ENCODE measurements around the gene TBR1. TPM values are rescaled to one million over a fixed set of nuclear protein-coding genes. Genes with fewer than 3 reads are reported as not detected.

TBR1 gene
- total and polyA plus RNA-seq, 8 donors: not detected

DNA sequence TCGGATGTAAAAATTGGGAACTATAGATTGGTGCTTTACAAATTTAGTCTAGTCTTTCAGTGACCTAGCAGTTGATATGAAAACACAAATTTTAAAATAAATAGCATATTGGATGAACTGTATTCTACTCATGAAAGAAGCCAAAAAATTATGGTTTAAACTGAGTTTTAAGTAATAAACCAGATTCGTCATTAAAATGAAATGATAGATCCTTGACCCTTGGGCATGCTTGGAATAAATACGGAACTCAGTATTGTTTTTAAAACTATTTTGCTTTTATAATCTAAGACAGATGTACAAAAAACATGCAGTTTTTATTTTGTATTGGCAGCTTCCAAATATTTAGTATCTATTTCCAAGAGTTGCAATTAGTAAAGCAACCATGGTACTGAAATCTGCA is 34.6 kb upstream of the TBR1 start:
- 88 to 96% (median 93%) methylated on average over 3 of the region's 3 CpGs for WGBS, 5 donors
- H3K36me3 ChIP-seq: peaks cover 0 to 9% (median 4%) of the 10 kb centered on the region in 4 donors
- no peaks in the 10 kb centered on the region for H3K27me3 ChIP-seq
- no peaks in the 10 kb centered on the region for H3K4me1 ChIP-seq
- no peak for TF ChIP-seq POLR2AphosphoS5 (IDR thresholded peaks at IDR 0.05)
- TF ChIP-seq EP300 (IDR thresholded peaks at IDR 0.05): no peak
- no peak for TF ChIP-seq POLR2A (IDR thresholded peaks at IDR 0.05)
- TF ChIP-seq, protein P1, sequence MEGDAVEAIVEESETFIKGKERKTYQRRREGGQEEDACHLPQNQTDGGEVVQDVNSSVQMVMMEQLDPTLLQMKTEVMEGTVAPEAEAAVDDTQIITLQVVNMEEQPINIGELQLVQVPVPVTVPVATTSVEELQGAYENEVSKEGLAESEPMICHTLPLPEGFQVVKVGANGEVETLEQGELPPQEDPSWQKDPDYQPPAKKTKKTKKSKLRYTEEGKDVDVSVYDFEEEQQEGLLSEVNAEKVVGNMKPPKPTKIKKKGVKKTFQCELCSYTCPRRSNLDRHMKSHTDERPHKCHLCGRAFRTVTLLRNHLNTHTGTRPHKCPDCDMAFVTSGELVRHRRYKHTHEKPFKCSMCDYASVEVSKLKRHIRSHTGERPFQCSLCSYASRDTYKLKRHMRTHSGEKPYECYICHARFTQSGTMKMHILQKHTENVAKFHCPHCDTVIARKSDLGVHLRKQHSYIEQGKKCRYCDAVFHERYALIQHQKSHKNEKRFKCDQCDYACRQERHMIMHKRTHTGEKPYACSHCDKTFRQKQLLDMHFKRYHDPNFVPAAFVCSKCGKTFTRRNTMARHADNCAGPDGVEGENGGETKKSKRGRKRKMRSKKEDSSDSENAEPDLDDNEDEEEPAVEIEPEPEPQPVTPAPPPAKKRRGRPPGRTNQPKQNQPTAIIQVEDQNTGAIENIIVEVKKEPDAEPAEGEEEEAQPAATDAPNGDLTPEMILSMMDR (IDR thresholded peaks at IDR 0.05): no peak
- DNase-seq: no peak
- intact Hi-C loops (cut with DNase I; ENCODE audit: low total_unique reads): no loop called here
- H3K9me3 ChIP-seq: no peaks in the 10 kb centered on the region
- H3K4me3 ChIP-seq: no peak overlapping the region
- no peak overlapping the region for H3K27ac ChIP-seq

DNA sequence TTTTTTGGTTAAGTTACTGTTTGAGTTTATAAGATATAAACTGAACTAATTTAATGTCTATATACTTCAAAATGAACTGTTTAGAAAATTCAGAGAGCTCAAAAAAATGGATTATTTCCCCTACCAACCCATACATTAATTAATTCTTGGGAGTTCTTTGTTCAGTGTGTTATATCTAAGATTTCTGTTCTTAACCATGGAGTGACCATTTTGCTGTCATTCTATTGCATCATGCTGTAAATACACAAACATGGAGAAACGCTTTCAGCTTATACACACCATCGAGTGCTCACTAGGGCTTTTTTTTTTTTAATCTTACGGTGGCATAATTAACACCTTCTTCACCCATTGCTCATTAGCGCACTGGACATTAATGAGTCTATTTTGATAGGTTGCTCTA is 33.4 kb upstream of the TBR1 start:
- 90 to 97% (median 93%) methylated on average over 4 of the region's 4 CpGs for WGBS, 5 donors
- intact Hi-C loops (cut with DNase I; ENCODE audit: low total_unique reads): no loop called here

GRCh38 chr2:161384864-161385263 is 31.2 kb upstream of the TBR1 start:
- Histone ChIP-seq H3K9me3 (no peaks in the 10 kb centered on the region), H3K27ac (no peak overlapping the region), H3K27me3 (no peaks in the 10 kb centered on the region), H3K4me1 (no peaks in the 10 kb centered on the region), H3K36me3 (peaks cover 0 to 22% (median 10%) of the 10 kb centered on the region in 4 donors), H3K4me3 (no peak overlapping the region)
- intact Hi-C loops (cut with DNase I; ENCODE audit: low total_unique reads): no loop called here
- TF ChIP-seq EP300 (IDR thresholded peaks at IDR 0.05) (no peak), POLR2AphosphoS5 (IDR thresholded peaks at IDR 0.05) (no peak), POLR2A (IDR thresholded peaks at IDR 0.05) (no peak)
- TF ChIP-seq, protein P1 (IDR thresholded peaks at IDR 0.05): no peak
- peak in 1 of 2 donors; percentile 29 for DNase-seq

More for the DNA sequence above, 33.4 kb upstream of the TBR1 start:
- Histone ChIP-seq H3K9me3 (no peaks in the 10 kb centered on the region), H3K4me1 (no peaks in the 10 kb centered on the region), H3K4me3 (no peak overlapping the region), H3K27me3 (no peaks in the 10 kb centered on the region), H3K36me3 (peaks cover 0 to 16% (median 10%) of the 10 kb centered on the region in 4 donors), H3K27ac (no peak overlapping the region)
- no peak for DNase-seq
- TF ChIP-seq POLR2A (IDR thresholded peaks at IDR 0.05): no peak
- TF ChIP-seq, protein P1 (IDR thresholded peaks at IDR 0.05): no peak
- TF ChIP-seq POLR2AphosphoS5 (IDR thresholded peaks at IDR 0.05): no peak
- no peak for TF ChIP-seq EP300 (IDR thresholded peaks at IDR 0.05)

GRCh38 chr2:161386228-161386824 is 29.8 kb upstream of the TBR1 start:
- intact Hi-C loops (cut with DNase I; ENCODE audit: low total_unique reads): no loop called here
- peaks cover 0 to 22% (median 10%) of the 10 kb centered on the region in 4 donors for H3K36me3 ChIP-seq
- no peaks in the 10 kb centered on the region for H3K9me3 ChIP-seq
- DNase-seq: no peak
- H3K27ac ChIP-seq: no peak overlapping the region
- 93 to 98% (median 95%) methylated on average over 2 of the region's 2 CpGs for WGBS, 5 donors
- TF ChIP-seq, protein P1 (IDR thresholded peaks at IDR 0.05): no peak
- TF ChIP-seq POLR2AphosphoS5 (IDR thresholded peaks at IDR 0.05): no peak
- no peak for TF ChIP-seq EP300 (IDR thresholded peaks at IDR 0.05)
- TF ChIP-seq POLR2A (IDR thresholded peaks at IDR 0.05): no peak
- H3K27me3 ChIP-seq: no peaks in the 10 kb centered on the region
- H3K4me1 ChIP-seq: no peaks in the 10 kb centered on the region
- no peak overlapping the region for H3K4me3 ChIP-seq
